ENCODE results near the gene CLEC3A.

DNA sequence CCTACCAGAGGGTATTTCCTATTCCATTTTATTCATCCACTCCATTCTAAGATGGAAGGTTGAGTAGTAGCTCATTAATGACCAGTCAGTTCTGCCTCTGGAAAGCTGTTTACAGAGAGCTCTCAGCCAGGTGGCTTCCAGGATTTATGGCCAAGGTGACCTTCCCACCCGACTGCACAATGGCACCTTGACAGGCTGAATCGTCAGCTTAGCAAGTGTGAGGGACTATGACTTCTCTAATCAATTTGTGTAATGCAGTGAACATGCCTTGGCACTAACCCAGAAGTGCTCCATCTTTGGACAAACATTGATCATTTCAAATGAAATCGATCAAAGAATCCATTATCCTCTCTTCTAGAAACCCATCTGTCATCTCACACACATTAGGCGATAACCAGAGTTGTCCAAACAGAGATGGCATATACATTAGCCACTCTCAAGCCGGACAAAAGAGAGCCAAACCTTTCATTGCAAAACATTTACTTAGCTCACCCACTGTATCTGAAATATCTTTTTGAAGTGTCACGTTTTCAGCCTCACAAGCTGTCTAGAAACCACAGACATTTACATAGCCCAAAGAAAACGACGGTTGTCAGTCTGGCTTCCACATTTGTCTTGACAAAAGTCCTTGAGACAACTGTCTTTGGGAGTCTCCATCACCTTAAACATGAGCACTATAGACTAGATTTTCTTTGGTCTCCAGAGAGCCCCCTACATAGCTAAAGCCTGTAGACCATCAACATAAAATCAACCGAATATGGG lies 35.6 kb downstream of the CLEC3A start:
- TF ChIP-seq, protein P1, sequence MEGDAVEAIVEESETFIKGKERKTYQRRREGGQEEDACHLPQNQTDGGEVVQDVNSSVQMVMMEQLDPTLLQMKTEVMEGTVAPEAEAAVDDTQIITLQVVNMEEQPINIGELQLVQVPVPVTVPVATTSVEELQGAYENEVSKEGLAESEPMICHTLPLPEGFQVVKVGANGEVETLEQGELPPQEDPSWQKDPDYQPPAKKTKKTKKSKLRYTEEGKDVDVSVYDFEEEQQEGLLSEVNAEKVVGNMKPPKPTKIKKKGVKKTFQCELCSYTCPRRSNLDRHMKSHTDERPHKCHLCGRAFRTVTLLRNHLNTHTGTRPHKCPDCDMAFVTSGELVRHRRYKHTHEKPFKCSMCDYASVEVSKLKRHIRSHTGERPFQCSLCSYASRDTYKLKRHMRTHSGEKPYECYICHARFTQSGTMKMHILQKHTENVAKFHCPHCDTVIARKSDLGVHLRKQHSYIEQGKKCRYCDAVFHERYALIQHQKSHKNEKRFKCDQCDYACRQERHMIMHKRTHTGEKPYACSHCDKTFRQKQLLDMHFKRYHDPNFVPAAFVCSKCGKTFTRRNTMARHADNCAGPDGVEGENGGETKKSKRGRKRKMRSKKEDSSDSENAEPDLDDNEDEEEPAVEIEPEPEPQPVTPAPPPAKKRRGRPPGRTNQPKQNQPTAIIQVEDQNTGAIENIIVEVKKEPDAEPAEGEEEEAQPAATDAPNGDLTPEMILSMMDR (IDR thresholded peaks at IDR 0.05; ENCODE audit: insufficient read depth, low read depth, low read length): no peak
- TF ChIP-seq EZH2 (IDR thresholded peaks at IDR 0.05; ENCODE audit: insufficient read depth, low read length): no peak
